Peyer's patch (tissue), 4 donors: ENCODE results near the gene TTI1.

Source experiments
- POLR2A ChIP-seq, 2 donors: fragments of 450-650 bp; IDR thresholded peaks; one replicate each; pipeline ENCODE4 v1.5.1; 2017; ENCODE audit warnings: antibody characterized with exemption in 2 of 2, mild to moderate bottlenecking in 2 of 2, moderate library complexity in 2 of 2
- TF ChIP-seq, protein P1 (sequence below), 6 experiments: fragments of 450-650 bp in 4 of 6; fragments of 200-600 bp in 2 of 6; sonication (generic) in 1 of 6; IDR thresholded peaks; one replicate each; pipeline ENCODE4 v1.5.1; 2017 to 2019; ENCODE audit warnings: antibody characterized with exemption in 6 of 6, mild to moderate bottlenecking in 3 of 6, moderate library complexity in 1 of 6

DNA sequence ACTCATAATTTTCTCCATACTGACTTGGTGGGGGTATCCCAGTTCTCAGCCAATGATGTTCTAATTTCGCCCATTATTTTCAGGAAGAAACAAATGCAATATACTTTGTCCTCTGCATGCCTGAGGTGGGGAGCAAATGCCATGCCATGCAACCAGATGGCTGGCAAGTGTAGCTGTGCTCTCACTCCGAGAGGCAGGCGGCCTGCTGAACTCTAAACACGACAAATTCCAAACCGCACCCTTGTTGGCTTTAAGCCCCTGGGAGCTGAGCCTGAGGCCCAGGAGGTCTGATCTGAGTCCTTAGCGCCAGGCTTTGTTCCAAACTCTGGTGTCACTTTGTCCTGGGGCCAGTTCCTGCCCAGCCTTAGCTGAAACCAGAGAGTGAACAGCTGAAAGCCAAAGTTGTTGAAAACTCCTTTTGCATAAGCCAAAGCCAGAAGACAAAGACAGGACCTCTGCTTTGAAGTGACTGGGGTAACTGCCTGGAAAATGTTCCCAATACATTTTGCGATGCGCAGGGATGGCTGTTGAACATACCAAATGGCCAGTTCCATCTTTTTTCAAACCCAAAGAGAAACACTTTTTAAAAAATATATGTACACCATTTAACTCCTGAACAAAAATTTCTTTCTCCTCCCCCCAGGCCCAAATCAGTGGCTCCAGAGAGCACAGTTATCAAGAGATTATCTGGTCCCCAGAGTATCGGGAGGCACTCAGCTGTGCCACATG lies 46.2 kb downstream of the TTI1 start:
- TF ChIP-seq, protein P1, sequence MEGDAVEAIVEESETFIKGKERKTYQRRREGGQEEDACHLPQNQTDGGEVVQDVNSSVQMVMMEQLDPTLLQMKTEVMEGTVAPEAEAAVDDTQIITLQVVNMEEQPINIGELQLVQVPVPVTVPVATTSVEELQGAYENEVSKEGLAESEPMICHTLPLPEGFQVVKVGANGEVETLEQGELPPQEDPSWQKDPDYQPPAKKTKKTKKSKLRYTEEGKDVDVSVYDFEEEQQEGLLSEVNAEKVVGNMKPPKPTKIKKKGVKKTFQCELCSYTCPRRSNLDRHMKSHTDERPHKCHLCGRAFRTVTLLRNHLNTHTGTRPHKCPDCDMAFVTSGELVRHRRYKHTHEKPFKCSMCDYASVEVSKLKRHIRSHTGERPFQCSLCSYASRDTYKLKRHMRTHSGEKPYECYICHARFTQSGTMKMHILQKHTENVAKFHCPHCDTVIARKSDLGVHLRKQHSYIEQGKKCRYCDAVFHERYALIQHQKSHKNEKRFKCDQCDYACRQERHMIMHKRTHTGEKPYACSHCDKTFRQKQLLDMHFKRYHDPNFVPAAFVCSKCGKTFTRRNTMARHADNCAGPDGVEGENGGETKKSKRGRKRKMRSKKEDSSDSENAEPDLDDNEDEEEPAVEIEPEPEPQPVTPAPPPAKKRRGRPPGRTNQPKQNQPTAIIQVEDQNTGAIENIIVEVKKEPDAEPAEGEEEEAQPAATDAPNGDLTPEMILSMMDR (IDR thresholded peaks at IDR 0.05), result no peak
- no peak for TF ChIP-seq POLR2A (IDR thresholded peaks at IDR 0.05)
